Smooth muscle cell (in vitro differentiated cells): Measurements from ENCODE around the gene CXCL5. TPM values are rescaled to one million over a fixed set of nuclear protein-coding genes. Genes with fewer than 3 reads are reported as not detected.
"Not testable (repeated sequence)": the region's sequence is repeated elsewhere in the genome, so short reads cannot be mapped to it uniquely, and the experiment has no call there.

Experiments
- DNase-seq: peaks from one replicate; lab custom pipeline; 2025; ENCODE audit not compliant: unreplicated experiment; lab: John Stamatoyannopoulos, UW
- H2AFZ ChIP-seq: fragments of 200-600 bp; sonication (generic); 2 replicates; pipeline ENCODE4 v1.6.0; 2016; ENCODE audit warnings: antibody characterized with exemption, low read depth, mild to moderate bottlenecking
- H3F3A ChIP-seq: fragments of 200-600 bp; sonication (generic); 2 replicates; pipeline ENCODE4 v1.6.0; 2017; ENCODE audit warnings: antibody characterized with exemption, low read depth
- H3K27ac ChIP-seq: fragments of 200-600 bp; sonication (generic); 2 replicates; pipeline ENCODE4 v1.5.1; 2016; ENCODE audit warnings: low read depth, mild to moderate bottlenecking
- H3K27me3 ChIP-seq: fragments of 200-600 bp; sonication (generic); 2 replicates; pipeline ENCODE4 v1.6.1; 2016; ENCODE audit warnings: low read depth, mild to moderate bottlenecking
- H3K36me3 ChIP-seq: fragments of 200-600 bp; sonication (generic); 2 replicates; pipeline ENCODE4 v1.5.1; 2016; ENCODE audit warnings: low read depth
- H3K4me1 ChIP-seq: fragments of 200-600 bp; sonication (generic); 2 replicates; pipeline ENCODE4 v1.5.1; 2016; ENCODE audit warnings: low read depth
- H3K4me2 ChIP-seq: fragments of 200-600 bp; sonication (generic); 2 replicates; pipeline ENCODE4 v1.6.0; 2016; ENCODE audit warnings: mild to moderate bottlenecking
- H3K4me3 ChIP-seq: fragments of 200-600 bp; sonication (generic); 2 replicates; pipeline ENCODE4 v1.5.1; 2016; ENCODE audit warnings: mild to moderate bottlenecking
- H3K79me2 ChIP-seq: fragments of 200-600 bp; sonication (generic); 2 replicates; pipeline ENCODE4 v1.6.0; 2016; ENCODE audit warnings: low read depth, mild to moderate bottlenecking
- H3K9ac ChIP-seq: fragments of 200-600 bp; sonication (generic); 2 replicates; pipeline ENCODE4 v1.6.0; 2016; ENCODE audit warnings: low read depth
- H3K9me3 ChIP-seq: fragments of 200-600 bp; sonication (generic); replicated peaks from 2 replicates; pipeline ENCODE4 v1.5.1; 2016; ENCODE audit warnings: low read depth
- H4K20me1 ChIP-seq: fragments of 200-600 bp; sonication (generic); 2 replicates; pipeline ENCODE4 v1.6.0; 2016; ENCODE audit warnings: low read depth
- WGBS: methylation state at CpG from one replicate; pipeline ENCODE4 v1.1.7; 2016; ENCODE audit warnings: low lambda C conversion rate; 5-methylcytosine and 5-hydroxymethylcytosine counted together
- polyA plus RNA-seq: library from polyadenylated mRNA; unstranded; fragments of >200 nt; fragmentation: Nextera tagmentation; extraction: Ambion mirVana; gene quantifications from 2 replicates; pipeline ENCODE4 v1.2.1, GENCODE V29; 2016
- total RNA-seq: library from RNA; depleted of rRNA; stranded (reverse); fragments of >200 nt; gene quantifications from 2 replicates; pipeline ENCODE4 v1.2.3, GENCODE V29; 2014
- TF ChIP-seq, protein P1 (sequence below): fragments of 200-600 bp; sonication (generic); IDR thresholded peaks from 2 replicates; pipeline ENCODE4 v1.5.1; 2017; ENCODE audit warnings: borderline replicate concordance, mild to moderate bottlenecking, antibody characterized with exemption; ENCODE audit not compliant: insufficient read depth, poor library complexity, severe bottlenecking

CXCL5 gene
- total and polyA plus RNA-seq, 2 experiments from 2014 or later, result 3.7 to 4.2 TPM

GRCh38 chr4:73989031-73989430, 9.4 kb downstream of the CXCL5 start:
- TF ChIP-seq, protein P1, sequence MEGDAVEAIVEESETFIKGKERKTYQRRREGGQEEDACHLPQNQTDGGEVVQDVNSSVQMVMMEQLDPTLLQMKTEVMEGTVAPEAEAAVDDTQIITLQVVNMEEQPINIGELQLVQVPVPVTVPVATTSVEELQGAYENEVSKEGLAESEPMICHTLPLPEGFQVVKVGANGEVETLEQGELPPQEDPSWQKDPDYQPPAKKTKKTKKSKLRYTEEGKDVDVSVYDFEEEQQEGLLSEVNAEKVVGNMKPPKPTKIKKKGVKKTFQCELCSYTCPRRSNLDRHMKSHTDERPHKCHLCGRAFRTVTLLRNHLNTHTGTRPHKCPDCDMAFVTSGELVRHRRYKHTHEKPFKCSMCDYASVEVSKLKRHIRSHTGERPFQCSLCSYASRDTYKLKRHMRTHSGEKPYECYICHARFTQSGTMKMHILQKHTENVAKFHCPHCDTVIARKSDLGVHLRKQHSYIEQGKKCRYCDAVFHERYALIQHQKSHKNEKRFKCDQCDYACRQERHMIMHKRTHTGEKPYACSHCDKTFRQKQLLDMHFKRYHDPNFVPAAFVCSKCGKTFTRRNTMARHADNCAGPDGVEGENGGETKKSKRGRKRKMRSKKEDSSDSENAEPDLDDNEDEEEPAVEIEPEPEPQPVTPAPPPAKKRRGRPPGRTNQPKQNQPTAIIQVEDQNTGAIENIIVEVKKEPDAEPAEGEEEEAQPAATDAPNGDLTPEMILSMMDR, result no peak

GRCh38 chr4:73988061-73988460, 10.4 kb downstream of the CXCL5 start, which contains the start of gene PPBP:
Gene PPBP (minus strand): TSS chr4:73988190. CDS start chr4:73988103, 87 bp downstream.
- H3K4me1 ChIP-seq, result no peaks in the 10 kb centered on the region
- no peaks in the 10 kb centered on the region for H4K20me1 ChIP-seq
- DNase-seq, result no peak
- H3K4me2 ChIP-seq, result no peak within 1 kb of the TSS
- H3K4me3 ChIP-seq, result no peak within 1 kb of the TSS
- no peaks in the 10 kb centered on the region for H3F3A ChIP-seq
- TF ChIP-seq, protein P1, result no peak
- no peaks in the 10 kb centered on the region for H3K9me3 ChIP-seq
- no peaks in the 10 kb centered on the region for H3K36me3 ChIP-seq
- H3K79me2 ChIP-seq, result no peaks in the 10 kb centered on the region
- no peak within 1 kb of the TSS for H3K9ac ChIP-seq
- H2AFZ ChIP-seq, result no peak within 1 kb of the TSS
- 90% methylated on average over 2 of the region's 2 CpGs for whole genome bisulfite sequencing
- H3K27me3 ChIP-seq, result no peaks in the 10 kb centered on the region
- H3K27ac ChIP-seq, result no peak within 1 kb of the TSS

More at GRCh38 chr4:73989031-73989430, 9.4 kb downstream of the CXCL5 start:
- Histone ChIP-seq H3K27ac (no peak overlapping the region), H3K4me2 (no peak overlapping the region), H2AFZ (no peak overlapping the region), H3K9ac (no peak overlapping the region), H3K36me3 (no peaks in the 10 kb centered on the region), H3K4me3 (no peak overlapping the region), H3K79me2 (no peaks in the 10 kb centered on the region), H3K9me3 (no peaks in the 10 kb centered on the region), H3K4me1 (no peaks in the 10 kb centered on the region), H4K20me1 (no peaks in the 10 kb centered on the region), H3K27me3 (no peaks in the 10 kb centered on the region), H3F3A (no peaks in the 10 kb centered on the region)
- 96% methylated on average over 3 of the region's 3 CpGs for WGBS
- no peak for DNase-seq

DNA sequence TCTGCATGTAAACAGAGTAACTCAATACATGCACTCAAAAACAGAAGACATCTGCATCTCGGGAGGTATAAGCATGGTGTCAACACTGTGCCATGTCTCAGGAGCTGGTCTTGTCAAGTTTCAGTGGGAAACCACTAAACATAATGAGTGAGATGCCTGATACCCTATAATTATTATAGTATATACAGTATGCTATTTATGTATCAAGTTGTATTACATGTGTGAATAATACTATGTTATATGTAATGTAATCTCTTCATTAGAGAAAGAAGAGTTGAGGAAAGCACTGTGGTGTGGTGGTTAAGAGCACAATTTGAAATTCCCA, 13.0 kb downstream of the CXCL5 start:
- no peaks in the 10 kb centered on the region for H3F3A ChIP-seq
- H3K9me3 ChIP-seq, result no peaks in the 10 kb centered on the region
- H2AFZ ChIP-seq, result no peak overlapping the region
- no peak for DNase-seq
- no peaks in the 10 kb centered on the region for H3K4me1 ChIP-seq
- H4K20me1 ChIP-seq, result no peaks in the 10 kb centered on the region
- no peaks in the 10 kb centered on the region for H3K27me3 ChIP-seq
- H3K4me2 ChIP-seq, result no peak overlapping the region
- WGBS, result 45% methylated on average over 1 of the region's 1 CpG
- TF ChIP-seq, protein P1, result no peak
- no peak overlapping the region for H3K4me3 ChIP-seq
- H3K27ac ChIP-seq, result no peak overlapping the region
- H3K9ac ChIP-seq, result no peak overlapping the region
- no peaks in the 10 kb centered on the region for H3K36me3 ChIP-seq
- no peaks in the 10 kb centered on the region for H3K79me2 ChIP-seq

DNA sequence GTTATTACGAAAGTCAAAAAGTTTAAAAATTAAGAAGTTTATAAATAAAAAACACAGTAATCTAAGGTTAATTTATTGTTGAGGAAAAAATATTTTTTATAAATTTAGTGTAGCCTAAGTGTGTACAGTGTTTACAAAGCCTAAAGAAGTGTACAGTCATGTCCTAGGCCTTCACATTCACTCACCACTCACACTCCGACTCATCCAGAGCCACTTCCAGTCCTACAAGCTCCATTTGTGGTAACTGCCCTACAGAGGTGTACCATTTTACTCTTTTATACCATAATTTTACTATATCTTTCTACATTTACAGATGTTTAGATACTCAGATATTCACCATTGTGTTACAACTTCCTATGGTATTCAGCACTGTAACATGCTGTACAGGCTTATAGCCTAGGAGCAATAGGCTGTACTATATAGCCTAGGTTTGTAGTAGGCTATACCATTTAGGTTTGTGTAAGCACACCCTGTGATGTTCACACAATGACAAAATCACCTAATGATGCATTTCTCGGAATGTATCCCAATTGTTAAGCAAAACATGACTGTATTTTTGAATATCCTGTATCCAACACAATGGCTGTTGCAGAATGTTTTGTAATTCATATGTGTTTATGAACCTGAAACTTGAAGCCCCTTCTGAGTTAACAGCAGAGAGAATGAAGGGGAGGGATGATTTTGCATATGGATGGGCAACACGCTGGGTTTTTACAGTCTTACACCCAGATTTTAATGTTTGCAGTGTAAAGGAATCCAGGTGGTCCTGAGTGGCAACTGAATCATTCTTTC, 13.5 kb downstream of the CXCL5 start:
- Histone ChIP-seq H2AFZ (no peak overlapping the region), H3K9me3 (no peaks in the 10 kb centered on the region), H3K27me3 (no peaks in the 10 kb centered on the region), H4K20me1 (no peaks in the 10 kb centered on the region), H3K27ac (no peak overlapping the region), H3K79me2 (no peaks in the 10 kb centered on the region), H3K4me1 (no peaks in the 10 kb centered on the region), H3K4me3 (no peak overlapping the region), H3K4me2 (no peak overlapping the region), H3K9ac (no peak overlapping the region), H3F3A (no peaks in the 10 kb centered on the region), H3K36me3 (no peaks in the 10 kb centered on the region)
- 64% methylated on average over 4 of the region's 4 CpGs for WGBS
- DNase-seq, result no peak
- TF ChIP-seq, protein P1, result no peak

DNA sequence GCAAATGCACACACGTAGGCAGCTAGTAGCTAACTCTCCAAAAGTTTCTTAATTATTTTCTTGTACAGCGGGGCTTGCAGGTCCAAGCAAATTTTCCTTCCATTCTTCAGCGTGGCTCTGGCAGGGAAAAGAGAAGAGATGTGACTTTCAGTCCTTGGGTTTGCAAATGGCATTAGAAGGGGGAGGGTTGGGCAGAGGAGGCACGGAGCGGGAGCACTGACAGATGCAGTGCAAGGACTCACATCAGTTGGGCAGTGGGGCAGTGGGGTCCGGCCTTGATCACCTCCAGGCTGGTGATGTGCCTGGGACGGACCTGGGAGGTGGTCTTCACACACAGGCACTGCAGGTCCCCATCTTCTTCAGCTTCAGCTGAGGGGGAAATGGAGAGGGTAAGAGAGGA, 17.3 kb downstream of the CXCL5 start:
- H3F3A ChIP-seq, H3K4me3 ChIP-seq, H3K27ac ChIP-seq, H3K36me3 ChIP-seq, H3K4me2 ChIP-seq, H3K9me3 ChIP-seq, H2AFZ ChIP-seq, H3K9ac ChIP-seq, H3K79me2 ChIP-seq, DNase-seq, H4K20me1 ChIP-seq, H3K4me1 ChIP-seq, H3K27me3 ChIP-seq: not testable (repeated sequence)
- 78% methylated on average over 7 of the region's 7 CpGs for WGBS
